GM19438 (cell line): ENCODE results near the gene FBXO42.
"Not testable (repeated sequence)": the region's sequence is repeated elsewhere in the genome, so short reads cannot be mapped to it uniquely, and the experiment has no call there.

Source experiments
- ATAC-seq: cut with Tn5 transposase; IDR thresholded peaks from one replicate; pipeline ENCODE4 v1.9.1; 2021; ENCODE audit warnings: low read depth; ENCODE audit not compliant: unreplicated experiment

The FBXO42 gene

GRCh38 chr1:16372535-16373285, 20.4 kb upstream of the FBXO42 start:
- no peak for ATAC-seq

- no peak for ATAC-seq
Measured at GRCh38 chr1:16371725-16372124, 19.4 kb upstream of the FBXO42 start.

DNA sequence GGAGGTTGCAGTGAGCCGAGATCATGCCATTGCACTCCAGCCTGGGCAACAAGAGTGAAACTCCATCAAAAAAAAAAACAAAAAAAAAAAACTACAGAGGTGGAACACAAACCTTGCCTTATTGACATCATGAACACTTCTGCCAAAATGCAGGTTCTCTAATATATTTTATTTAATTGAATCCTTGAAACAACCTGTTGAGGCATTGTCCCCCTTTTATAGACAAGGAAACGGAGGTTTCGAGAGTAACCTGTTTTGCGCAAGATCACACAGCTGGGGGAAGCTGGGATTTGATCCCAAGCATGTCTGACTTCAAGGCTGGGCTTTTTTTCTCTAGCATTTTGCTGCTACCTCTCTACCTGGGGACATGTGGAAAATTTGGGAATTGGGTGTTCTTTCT, 17.5 kb upstream of the FBXO42 start:
- ATAC-seq = no peak

DNA sequence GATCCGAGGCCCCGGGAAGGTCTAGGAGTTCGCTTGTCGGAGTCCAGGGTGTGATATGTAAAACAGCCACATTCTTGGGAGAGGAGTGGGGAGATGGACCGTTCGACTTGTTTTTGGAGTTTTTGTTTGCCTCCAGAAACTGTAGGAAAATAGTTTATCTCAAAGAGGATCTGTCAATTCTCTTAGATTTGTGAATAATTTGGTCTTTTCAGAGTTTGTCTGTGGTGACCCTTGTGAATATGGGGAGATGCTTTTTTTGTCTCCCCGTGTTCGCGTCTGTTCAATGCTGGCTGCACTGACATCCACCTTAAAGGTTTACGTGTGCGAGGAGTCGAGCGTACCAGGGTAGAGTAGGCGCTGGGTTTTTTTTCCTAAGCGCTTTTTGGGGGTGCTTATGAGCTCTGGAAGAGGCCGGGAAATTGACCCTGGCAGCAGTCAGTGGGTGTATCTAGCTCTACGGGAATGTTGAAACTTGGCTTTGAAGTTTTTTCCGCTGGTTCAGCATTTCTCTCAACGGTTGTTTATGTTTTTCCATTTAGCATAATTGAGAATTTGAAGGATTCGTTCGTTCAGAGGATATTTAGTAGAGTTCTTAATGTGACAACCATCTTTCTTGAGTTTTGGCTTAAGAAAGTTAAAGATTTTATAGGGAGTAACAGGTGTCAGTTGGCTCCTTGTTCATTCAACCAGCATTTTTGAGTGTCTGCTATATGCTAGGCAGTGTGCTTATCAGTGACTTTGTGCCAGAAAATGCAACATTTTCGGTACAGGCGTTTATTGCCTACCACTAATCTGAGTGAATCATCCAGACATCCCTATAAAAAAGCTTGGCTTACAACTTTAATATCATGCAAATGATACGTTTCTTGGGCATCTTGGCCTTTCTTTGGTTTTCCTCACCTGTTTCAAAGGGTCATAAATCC, 15.9 kb upstream of the FBXO42 start:
- ATAC-seq = no peak

DNA sequence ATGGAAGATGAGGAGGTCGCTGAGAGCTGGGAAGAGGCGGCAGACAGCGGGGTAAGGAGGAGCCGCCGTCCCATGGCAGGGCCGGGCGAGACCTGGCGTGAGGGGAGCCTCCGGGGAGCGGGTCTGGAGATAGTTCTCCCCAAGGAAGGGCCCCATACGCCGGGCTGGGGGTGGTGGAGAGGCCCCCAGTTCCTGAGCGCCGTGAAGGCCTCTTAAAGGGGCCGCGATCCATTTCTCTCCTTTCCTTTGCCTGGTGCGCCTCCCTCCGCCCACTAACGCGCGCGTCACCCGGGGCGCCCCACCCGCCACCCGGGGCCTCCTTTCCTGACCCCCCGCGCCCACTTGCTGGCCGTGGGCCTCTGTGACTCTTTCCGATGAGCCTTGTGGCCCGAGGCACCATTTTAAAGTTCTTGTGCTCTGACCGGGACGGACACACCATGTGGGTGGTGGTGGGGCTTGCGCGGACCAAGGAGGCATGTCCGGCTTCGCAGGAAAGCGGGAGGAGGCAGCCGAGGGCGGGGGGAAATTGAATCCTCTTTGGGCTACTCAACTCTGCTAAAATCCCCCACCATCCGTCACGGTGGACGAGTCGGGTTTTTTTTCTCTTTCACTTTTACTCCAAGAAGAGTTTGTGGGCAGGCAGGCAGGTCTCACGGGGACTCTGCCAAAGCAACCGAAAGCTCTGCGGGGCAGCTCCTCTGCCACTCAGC, 15.1 kb upstream of the FBXO42 start:
- ATAC-seq = peak; percentile 68

- ATAC-seq = peak; percentile 59
Measured at GRCh38 chr1:16366722-16367257, 14.5 kb upstream of the FBXO42 start, which contains the start of gene SZRD1. SZRD1 (plus strand) TSS chr1:16367242; CDS start chr1:16367258, 16 bp downstream.

DNA sequence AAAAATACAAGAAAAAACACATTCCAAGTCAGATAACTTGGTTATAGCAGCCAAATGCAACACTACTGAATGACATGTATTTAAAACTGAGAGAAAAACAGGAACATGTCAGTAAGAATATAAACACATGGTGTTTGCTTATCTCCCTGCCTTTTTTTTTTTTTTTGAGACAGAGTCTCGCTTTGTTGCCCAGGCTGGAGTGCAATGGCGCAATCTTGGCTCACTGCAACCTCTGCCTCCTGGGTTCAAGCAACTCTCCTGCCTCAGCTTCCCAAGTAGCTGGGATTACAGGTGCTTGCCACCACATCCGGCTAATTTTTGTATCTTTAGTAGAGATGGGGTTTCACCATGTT, 12.8 kb upstream of the FBXO42 start:
- ATAC-seq = not testable (repeated sequence)

- ATAC-seq = no peak
Measured at GRCh38 chr1:16356867-16357266, 4.6 kb upstream of the FBXO42 start.

GRCh38 chr1:16354619-16355018, 2.3 kb upstream of the FBXO42 start:
- ATAC-seq = no peak

DNA sequence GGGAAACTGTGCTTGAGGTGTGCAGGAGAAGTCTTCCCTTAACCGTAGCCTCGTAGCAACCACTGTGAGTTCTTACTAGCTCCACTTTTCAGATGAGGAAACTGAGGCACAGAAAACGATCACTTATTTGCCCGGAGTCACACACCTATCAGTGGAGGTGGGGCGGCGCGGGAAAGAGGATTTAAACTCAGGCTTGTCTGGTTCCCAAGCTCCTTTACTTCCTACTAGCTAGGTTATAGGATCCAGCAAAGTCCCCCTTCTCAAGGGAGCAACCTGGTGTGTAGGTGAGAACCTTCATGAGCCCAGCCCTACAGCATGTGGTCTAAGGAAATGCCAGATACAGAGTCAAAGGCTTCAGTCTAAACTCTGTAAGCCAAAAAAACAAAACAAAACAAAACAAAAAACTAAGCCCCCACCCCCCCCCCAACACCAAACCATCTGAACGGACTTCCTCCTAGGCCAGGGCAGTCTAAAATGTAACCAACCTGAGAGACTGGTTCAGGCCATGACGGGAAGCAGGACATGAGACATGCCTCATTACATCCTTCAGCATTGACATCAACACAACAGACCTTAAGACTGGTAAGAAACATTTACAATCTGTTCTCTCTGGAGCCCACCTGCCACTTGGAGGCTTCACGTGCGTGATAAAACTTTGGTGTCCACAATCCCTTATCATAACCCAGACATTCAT, 709 bp upstream of the FBXO42 start:
- ATAC-seq = peak; percentile 6

- no peak for ATAC-seq
Measured at GRCh38 chr1:16351456-16351993, 755 bp downstream of the FBXO42 start.

GRCh38 chr1:16349847-16350406, 2.4 kb downstream of the FBXO42 start:
- ATAC-seq = no peak

GRCh38 chr1:16348414-16349182, 3.7 kb downstream of the FBXO42 start:
- no peak for ATAC-seq

DNA sequence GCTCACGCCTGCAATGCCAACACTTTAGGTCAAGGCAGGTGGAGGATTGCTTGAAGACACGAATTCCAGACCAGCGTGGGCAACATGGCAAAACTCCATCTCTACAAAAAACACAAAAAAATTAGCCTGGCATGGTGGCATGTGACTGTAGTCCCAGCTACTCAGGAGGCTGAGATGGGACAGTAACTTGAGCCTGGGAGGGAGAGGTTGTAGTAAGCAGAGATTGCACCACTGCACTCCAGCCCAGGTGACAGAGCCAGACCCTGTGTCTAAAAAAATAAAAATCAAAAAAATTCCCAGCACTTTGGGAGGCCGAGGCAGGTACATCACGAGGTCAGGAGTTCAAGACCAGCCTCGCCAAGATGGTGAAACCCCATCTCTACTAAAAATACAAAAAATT, 9.0 kb downstream of the FBXO42 start:
- not testable (repeated sequence) for ATAC-seq

DNA sequence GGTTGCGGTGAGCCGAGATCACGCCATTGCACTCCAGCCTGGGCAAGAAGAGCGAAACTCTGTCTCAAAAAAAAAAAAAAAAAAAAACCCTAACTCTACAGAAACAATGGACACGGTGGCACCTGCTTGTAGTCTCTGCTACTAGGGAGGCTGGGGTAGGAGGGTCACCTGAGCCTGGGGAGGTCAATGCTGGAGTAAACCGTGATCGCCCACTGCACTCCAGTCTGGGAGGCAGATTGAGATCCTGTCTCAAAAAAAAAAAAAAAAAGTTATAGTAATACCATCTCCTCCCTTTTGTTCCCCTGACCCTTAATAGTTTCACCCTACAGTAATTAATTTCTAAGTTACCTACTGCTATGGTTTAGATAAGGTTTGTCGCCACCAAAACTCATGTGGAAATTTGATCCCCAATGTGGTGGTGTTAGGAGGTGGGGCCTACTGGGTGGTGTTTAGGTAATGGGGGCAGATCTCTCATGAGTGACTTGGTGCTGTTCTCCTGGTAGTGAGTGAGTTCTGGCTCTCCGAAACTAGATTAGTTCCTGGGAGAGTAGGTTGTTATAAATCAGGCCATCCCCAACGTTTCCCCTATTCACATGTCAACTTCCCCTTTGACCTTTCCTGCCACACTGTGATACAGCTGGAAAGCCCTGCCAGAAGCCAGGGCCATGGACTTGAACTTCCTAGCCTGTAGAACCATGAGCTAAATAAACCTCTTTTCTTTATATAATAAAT, 9.8 kb downstream of the FBXO42 start:
- no peak for ATAC-seq

GRCh38 chr1:16340673-16341072, 11.6 kb downstream of the FBXO42 start:
- no peak for ATAC-seq

- no peak for ATAC-seq
Measured at GRCh38 chr1:16338961-16339360, 13.3 kb downstream of the FBXO42 start.

DNA sequence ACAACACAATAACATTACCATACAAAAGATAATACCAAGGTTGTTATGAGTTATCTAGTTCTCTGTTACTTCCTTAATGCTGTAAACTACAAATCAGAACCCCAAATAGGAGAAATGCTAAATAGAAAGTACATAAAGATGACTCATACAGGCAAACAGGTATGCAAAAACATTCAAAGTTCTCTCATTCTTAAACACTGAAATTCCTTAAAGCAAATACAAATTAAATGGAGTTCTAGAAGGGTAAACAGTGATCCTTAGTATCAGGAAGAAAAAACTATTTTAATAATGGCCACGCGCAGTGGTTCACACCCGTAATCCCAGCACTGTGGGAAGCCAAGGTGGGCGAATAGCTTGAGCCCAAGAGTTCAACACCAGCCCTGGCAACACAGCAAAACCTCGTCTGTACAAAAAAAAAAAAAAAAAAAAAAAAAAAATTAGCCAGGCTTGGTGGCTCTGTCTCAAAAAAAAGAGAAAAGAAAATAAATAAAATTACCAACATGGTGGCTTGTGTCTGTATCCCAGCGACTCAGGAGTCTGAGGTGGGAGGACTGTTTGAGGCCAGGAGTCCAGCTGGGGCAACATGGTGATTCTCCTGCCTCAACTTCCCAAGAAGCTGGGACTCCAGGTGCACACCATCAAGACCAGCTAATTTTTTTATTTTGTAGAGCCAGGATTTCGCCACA, 17.5 kb downstream of the FBXO42 start:
- no peak for ATAC-seq
